GM21786 (cell line): Measurements from ENCODE around the gene SMIM33.
"Not testable (repeated sequence)": the region's sequence is repeated elsewhere in the genome, so short reads cannot be mapped to it uniquely, and the experiment has no call there.

Source experiments
- ATAC-seq: cut with Tn5 transposase; IDR thresholded peaks from one replicate; pipeline ENCODE4 v1.9.1; 2021; ENCODE audit not compliant: unreplicated experiment

SMIM33 gene

DNA sequence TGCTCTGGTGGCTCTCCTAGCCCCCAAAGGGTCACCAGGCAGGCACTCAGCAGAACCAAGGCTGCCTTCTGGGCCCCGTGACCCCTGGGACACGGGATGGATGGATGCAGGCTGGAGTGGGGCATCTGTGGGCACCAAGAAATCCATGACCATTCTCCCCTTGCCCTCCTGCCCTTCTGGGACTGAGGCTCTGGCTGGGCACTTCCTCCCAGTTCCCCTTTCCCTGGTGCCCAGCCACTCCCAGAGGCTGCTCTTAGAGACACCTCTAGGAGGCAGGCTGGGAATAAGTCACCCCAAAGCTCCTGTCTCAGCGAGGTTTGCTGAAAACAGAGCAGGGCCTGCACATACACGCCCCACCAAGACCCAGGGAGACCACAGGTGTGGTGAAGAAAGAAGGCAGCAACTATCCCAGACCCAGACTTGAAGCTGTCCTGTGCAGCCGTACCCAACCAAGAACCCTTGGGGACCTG lies 10.8 kb downstream of the SMIM33 start:
- peak; percentile 29 for ATAC-seq

DNA sequence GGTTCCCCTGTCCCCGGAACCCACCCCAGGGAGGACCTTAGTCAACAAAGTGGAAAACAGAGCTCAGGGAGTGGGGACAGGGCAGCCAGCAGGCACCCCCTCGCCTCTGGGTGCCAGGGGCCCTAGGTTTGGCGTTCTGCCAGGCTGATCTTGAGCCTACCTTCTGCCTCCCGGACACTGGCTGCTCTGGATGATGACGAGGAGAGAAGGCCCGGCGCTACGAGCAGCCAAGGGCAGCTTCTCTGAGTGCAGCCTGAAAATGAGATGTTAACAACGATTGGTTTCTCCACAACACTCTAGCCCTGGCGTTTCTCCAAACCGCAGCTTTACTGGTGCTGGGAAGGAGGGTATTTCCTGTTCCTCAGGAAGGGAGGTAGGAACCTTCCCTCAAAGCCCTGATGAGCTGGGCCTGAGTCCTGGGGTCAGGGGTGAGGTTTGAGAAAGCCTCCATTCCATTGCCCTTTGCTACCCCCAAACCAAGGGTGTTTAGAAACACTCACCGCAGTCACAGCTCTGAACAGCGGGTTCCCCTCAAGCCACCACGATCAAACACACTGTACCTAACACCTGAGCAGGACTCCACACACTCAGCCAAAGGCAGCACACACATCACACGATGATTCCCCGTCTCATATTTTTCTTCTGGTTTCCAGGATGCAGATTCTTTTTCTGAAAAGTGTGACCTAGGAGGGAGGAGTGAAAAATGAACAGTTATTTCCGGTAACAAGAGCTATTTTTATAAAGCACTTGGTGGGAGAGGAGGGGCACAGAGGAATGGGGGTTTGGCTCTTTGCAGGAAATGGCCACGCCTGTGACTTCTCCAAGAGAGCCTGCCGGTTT lies 11.5 kb downstream of the SMIM33 start, which contains the start of gene STING1:
Gene STING1, minus strand, starts transcription at position 709 of the 840 bp plus-strand sequence. CDS start 1,054 bp downstream, outside the sequence.
- ATAC-seq: peak; percentile 46

DNA sequence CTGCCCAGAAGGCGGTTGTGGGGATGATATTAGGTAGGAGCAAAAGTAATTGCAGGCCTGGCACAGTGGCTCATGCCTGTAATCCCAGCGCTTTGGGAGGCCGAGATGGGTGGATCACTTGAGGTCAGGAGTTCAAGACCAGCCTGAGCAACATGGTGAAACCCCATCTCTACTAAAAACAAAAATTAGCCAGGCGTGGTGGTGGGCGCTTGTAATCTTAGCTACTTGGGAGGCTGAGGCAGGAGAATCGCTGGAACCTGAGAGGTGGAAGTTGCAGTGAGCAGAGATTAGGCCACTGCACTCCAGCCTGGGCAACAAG lies 12.0 kb downstream of the SMIM33 start:
- ATAC-seq: not testable (repeated sequence)

DNA sequence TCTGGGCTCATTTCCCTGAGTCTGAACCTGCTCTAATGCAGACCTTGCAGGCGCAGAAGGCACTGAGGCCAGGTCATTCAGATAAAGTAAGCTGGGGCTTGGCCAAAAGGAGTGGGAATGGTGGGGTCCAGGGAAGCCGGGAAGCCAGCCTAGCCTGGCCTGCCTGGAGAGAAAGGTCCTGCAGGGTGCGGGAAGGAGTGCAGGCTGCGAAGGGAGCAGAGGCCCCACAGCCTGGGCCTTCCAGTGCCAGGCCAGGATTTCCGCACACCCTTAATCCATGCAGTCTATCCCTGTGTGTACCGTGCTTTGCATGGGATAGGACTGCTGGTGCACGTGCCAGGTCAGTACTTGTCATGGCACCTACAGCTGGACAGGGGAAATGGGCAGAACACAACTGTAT lies 15.4 kb downstream of the SMIM33 start:
- no peak for ATAC-seq

DNA sequence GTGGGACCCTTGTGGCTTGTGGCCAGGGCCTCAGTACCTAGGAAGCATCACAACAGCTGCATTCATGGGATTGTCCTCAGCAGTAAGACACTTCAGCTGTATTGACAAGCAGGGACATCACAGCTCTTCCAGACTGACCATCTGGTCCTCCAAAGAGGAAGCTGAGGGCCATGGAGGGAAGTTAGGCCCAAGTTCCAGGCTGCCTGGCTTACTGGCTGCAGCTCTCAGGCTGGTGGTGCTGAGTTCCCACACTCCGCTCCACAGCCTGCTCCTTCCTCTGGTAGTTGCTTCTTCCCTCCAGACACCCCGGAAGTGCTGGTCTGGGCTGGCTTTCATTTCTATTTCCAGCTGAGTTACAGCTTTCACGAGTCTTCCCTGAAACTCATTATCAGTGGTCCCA lies 17.5 kb downstream of the SMIM33 start:
- no peak for ATAC-seq

DNA sequence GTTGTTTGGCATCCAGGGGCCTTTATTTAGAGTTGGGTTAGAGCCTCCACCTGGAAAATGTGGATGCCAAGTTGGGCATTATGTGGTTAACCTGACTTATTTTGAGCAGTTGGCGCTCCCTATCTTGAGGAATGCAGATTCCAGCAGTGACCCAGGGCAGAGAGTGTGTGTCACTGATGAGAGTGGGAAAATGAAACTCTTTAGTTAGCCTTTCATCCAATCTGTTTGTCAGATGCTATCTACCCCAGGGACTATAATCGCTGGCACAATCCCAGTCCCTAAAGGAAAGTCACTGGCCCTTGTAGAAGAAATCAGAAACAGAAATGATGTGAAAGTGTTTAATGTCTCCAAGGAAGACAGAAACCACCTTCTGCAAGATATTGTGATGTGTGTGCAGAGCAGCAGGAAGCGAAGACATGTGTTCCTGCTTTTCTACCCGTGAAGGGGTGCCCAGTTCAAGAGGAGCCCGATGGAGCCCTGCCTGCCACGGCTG lies 21.9 kb downstream of the SMIM33 start:
- ATAC-seq: no peak

DNA sequence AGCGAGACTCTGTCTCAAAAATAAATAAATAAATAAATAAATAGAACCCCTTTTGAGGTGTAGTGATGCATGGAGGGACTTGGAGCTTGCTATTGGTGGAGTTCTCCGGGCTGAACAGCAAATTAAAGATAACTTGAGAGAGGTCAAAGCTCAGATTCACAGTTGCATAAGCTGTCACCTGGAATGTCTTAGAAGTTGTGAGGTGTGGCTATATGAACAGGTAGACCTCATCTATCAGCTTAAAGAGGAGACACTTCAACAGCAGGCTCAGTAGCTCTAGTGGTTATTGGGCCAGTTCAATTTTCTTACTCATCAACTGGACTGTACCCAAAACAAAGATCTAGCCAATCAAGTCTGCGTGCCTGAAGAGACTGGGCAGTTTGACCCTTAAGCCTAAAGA lies 23.5 kb downstream of the SMIM33 start:
- no peak for ATAC-seq

DNA sequence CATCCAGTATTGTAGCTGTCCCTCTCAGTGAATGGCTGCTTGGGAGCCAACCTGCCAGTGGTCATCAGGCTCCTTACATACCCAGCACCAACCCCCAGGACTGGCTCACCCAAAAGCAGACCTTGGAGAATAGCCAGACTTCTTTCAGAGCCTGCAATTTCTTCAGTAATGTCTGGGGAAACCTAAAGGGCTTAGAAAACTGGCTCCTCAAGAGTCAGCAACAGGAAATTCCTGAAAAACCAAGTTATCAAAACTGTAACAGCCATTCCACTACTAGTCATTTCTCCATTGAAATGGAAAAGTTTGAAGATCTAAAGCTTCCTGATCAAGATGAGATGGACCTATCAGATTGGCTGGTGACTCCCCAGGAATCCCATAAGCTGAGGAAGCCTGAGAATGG lies 24.0 kb downstream of the SMIM33 start:
- ATAC-seq: no peak

DNA sequence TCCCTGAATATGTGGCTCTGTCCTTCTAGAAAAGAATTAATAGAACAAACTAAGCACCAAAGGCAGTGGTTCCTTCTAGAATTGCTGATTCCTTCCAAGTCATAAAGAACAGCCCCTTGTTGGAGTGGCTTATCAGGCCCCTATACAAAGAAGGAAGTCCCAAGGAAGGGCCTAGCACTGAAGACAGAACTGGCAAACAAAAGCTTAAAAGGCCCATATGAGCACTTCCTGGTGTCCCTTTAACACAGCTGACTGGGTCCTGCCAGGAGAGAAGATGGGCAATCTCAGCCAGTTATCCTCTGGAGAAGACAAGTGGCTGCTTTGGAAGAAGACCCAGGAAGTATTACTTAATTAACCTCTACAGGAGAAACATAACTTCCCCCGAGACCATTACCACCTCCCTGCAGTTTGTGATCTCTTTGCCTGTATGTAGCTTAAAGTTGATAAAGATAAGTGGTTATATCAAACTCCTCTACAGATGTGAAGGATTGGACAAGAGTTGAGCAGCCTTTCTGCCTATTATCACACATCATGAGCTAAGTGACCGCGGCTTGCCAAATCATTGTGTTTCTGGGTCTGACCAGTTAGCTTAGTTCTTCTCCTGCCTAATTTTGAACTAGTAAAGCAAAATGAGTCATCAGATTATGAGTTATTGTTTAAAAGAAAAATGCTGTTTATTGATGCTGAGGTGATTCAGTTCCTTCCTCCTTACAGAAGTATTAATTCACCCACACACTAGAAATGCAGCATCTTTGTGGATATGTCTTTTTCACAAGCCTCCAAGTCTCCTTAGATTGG lies 25.0 kb downstream of the SMIM33 start:
- no peak for ATAC-seq

DNA sequence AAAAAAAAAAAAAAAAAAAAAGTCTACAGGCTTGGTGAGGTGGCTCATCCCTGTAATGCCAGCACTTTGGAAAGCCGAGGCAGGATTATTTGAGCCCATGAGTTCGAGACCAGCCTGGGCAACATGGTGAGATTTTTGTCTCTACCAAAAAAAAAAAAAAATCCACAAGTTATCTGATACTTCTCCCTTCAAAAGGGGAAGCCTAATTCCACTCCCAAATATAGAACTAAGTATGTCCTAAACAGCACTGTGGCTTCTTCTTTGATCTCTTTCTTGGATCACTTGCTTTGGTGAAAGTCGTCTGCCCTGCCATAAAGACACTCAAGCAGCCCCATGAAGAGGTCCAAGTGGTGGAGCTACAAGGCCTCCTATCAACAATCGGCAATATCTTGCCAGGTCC lies 30.6 kb downstream of the SMIM33 start:
- ATAC-seq: no peak

DNA sequence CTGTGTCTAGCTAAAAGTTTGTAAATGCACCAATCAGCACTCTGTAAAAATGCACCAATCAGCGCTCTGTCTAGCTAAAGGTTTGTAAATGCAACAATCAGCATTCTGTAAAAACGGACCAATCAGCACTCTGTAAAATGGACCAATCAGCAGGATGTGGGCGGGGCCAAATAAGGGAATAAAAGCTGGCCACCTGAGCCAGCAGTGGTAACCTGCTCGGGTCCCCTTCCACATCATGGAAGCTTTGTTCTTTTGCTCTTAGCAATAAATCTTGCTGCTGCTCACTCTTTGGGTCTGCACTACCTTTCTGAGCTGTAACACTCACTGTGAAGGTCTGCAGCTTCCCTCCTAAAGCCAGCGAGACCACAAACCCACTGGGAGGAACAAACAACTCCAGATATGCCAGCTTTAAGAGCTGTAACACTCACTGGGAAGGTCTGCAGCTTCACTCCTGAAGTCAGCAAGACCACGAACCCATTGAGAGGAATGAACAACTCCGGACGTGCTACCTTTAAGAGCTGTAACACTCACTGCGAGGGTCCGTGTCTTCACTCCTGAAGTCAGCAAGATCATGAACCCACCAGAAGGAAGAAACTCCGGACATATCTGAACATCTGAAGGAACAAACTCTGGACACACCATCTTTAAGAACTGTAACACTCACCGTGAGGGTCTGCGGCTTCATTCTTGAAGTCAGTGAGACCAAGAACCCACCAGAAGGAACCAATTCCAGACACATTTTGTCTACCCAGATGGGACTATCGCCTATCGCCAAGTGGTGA lies 32.4 kb downstream of the SMIM33 start:
- ATAC-seq: not testable (repeated sequence)

DNA sequence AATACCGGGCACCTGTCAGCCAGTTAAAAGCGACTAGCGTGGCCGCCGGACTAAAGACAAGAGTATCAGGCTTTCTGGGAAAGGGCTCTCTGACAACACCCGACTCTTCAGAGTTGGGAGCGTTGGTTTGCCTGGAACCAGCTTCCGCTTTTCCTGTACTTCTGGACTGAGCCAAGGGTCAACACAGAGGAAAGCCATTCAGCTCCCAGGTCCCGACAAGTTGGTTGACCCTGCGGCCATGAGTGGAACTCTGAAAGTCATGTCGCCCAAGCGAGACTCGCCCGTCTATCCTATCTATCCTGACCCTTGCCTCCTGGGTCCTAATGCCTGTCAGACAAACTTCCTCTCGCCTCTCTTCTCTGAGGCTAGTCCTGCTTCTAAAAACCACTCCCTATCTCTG lies 33.1 kb downstream of the SMIM33 start:
- not testable (repeated sequence) for ATAC-seq

DNA sequence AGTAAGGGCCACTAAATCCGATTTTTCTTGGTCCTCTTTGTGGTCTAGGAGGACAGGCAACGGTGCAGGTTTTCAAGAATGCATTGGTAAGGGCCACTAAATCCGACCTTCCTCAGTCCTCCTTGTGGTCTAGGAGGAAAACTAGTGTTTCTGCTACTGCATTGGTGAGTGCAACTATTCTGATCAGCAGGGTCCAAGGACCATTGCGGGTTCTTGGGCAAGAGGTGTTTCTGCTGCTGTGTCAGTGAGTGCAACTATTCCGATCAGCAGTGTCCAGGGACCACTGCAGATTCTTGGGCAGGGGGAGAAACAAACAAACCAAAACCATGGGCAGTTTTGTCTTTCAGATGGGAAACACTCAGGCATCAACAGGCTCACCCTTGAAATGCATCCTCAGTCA lies 33.9 kb downstream of the SMIM33 start:
- ATAC-seq: not testable (repeated sequence)

DNA sequence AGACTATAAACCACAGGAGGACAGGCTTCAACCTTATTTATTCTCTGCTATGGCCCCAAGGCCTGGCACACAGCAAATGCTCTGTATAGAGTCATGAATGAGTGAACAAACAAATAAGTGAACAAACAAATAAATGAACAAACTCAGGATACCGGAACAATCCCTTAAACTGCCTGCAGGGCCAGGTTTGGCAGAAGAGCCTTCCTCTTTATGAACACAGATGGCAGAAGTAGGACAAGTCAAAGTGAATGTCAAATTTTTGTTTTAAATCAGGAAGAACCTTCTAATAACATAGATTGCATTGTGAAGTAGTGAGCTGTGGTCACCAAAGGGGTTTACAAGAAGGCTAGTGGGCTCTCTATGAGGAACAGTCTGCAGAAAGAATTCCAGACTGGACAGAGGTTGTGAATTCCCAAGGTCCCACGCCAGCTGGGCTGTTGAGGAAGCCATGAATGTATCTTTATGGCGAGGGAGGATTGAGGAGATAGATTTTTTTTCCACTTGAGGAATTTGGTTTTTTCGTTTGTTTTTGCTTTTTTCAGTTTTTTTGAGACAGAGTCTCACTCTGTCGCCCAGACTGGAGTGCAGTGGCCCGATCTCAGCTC lies 42.1 kb downstream of the SMIM33 start:
- no peak for ATAC-seq

DNA sequence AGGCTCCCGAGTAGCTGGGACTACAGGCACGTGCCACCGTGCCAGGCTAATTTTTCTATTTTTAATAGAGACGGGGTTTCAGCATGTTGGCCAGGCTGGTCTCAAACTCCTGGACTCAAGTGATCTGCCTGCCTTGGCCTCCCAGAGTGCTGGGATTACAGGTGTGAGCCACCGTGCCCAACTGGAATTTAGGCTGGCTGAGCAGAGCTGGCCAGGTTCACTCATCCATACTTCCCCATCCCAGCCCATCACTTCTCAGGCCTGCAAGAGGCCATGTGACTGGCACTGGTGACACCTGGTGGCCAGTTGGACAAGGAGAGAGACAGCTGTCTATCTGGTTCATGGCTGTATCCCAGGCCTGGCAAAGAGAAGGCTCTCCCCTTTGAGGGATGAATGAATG lies 42.6 kb downstream of the SMIM33 start:
- ATAC-seq: peak; percentile 54

DNA sequence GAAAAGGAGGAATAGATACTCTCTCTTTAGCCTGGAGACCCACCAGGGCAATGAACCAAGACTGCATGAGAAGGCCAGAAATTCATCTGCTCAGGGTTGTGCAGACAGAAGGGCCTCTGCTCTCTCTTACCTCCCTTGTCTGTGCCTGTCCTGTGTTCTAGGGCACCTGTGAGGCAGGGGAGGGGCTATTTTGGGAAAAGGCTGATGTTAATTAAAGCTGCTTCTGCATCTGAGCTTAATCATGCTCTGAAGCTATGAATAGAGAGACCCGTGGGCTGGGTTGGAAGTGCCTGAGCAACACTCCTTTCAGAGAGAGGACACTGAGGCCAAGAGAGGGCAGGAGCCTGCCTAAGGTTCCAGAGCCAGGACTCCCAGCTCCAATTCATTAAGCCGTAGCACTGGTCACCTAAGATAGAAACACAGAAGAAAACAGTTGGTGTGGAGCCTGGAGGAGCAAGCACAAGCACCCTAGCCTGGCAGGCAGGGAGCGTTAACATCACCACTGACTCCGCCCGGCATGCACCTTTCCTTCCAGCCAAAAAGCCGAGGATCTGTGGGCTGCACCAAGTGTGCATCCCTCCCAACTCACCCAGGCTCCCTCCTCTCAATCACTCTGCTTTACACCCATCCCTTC lies 43.2 kb downstream of the SMIM33 start:
- peak; percentile 9 for ATAC-seq

DNA sequence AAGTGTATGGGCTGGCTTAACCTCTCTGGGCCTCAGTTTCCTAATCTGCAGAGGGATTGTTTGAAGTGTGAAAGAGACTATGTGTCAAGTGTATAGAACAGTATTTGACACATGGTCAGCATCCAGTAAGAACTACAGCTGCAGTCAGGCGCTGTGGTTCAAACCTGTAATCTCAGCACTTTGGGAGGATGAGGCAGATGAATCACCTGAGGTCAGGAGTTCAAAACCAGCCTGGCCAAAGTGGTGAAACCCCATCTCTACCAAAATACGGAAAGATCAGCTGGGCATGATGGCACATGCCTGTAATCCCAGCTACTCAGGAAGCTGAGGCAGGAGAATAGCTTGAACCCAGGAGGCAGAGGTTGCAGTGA lies 43.7 kb downstream of the SMIM33 start:
- no peak for ATAC-seq

DNA sequence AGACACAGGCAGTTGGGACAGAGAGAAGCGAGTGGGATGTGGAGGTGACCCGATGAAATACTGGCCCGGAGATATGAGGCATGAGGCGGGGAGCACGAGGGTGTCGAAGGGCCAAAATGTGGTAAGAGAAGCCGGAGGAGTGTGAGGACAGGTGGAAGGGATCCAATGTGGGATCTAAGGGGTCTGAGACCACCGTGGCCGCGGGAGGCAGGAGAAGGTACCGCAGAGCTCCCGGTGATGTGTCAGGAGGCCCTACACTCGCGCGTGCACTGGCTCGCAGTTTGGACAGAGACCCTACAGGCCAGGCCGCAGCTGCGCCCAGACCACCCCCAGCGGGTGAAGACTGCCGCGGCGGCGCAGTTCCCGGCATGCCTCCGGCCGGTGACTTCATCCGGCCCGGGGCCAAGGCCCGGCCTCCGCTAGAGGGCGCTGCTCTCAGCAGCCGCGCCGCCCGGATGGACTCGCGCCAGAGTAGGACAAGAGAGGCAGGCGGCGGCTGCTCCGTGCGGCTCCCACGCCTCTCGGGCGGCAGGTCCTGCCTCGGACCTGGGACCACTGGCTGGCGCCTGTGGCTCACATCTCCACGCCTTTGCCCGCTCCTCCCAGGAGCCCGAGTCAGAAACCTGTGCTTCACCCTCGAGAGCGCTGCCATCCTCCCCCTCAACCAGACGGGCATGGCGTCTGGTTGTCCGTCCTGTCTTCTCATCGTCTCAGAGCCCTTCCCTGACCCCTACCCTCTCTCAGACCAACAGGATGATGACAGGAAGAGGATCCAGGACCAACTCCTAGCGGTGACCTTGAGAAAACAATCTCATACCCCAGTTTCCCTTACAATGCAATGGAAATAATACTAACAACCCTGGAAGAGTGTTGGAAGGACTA lies 47.1 kb downstream of the SMIM33 start:
- ATAC-seq: peak; percentile 84
